HCT116 (cell line): ENCODE measurements around the gene KRTAP1-3. TPM values are rescaled to one million over a fixed set of nuclear protein-coding genes. Genes with fewer than 3 reads are reported as not detected.
"Not testable (repeated sequence)": the region's sequence is repeated elsewhere in the genome, so short reads cannot be mapped to it uniquely, and the experiment has no call there.

ENCODE experiments used
- ATAC-seq: fragments of 200-7000 bp; cut with Tn5 transposase; 2 replicates; pipeline ENCODE4 v1.9.1; 2020; ENCODE audit warnings: mild to moderate bottlenecking, moderate library complexity
- Bru-seq: library from RNA; stranded (reverse); fragments of 400-500 nt; gene quantifications from one replicate; lab custom pipeline; 2021; lab: Mats Ljungman, UMichigan
- BruChase-seq, 2 experiments: library from RNA; stranded (reverse); fragments of 400-500 nt; gene quantifications; one replicate each; lab custom pipeline; 2021; lab: Mats Ljungman, UMichigan
- BruUV-seq: library from RNA; stranded (reverse); fragments of 400-500 nt; replicated peaks from 2 replicates; lab custom pipeline; 2021; lab: Mats Ljungman, UMichigan
- CTCF ChIA-PET: fragments of 300-600 bp; sonication (Branson Sonifier 250); formaldehyde crosslinking; loops from one replicate; lab custom pipeline; 2021; ENCODE audit warnings: antibody characterized with exemption; lab: Charles Lee
- POLR2A ChIA-PET: fragments of 300-600, 350-600 bp; sonication (Branson Sonifier 250); formaldehyde crosslinking; loops from one replicate; lab custom pipeline; 2021; ENCODE audit warnings: antibody characterized with exemption; lab: Charles Lee
- RAD21 ChIA-PET, 2 experiments: fragments of 300-600 bp; sonication (Branson Sonifier 250); formaldehyde crosslinking; loops; one replicate each; lab custom pipeline; 2023; ENCODE audit warnings: low total read pairs in 2 of 2; ENCODE audit not compliant: uncharacterized antibody in 2 of 2, unreplicated experiment in 2 of 2, low non-redundant PET in 1 of 2; lab: Charles Lee
- DNase-seq: peaks from one replicate; pipeline ENCODE4 v3.0.0-alpha.2; 2010; ENCODE audit warnings: low read depth, low spot score
- H2AFZ ChIP-seq: fragments of 200-600 bp; shearing (Covaris generic), sonication (generic); 2 replicates; pipeline ENCODE4 v1.6.1; 2017; ENCODE audit warnings: low read depth, mixed run types, mixed read lengths, antibody characterized with exemption, low read length; ENCODE audit not compliant: poor library complexity, severe bottlenecking
- H3K27ac ChIP-seq: 2 replicates; pipeline ENCODE4 v1.5.1; 2012; ENCODE audit warnings: low read depth, low read length
- H3K27me3 ChIP-seq: fragments of 200-600 bp; sonication (generic); 2 replicates; pipeline ENCODE4 v1.6.1; 2016; ENCODE audit warnings: mixed run types, low read length, mixed read lengths; ENCODE audit not compliant: insufficient read depth
- H3K36me3 ChIP-seq, 2 experiments: fragments of 200-500 bp in 1 of 2; fragments of 200-600 bp in 1 of 2; sonication (Bioruptor generic) in 1 of 2; sonication (generic) in 1 of 2; 2 replicates each; pipeline versions ENCODE4 v1.5.1 to v1.6.1; 2014 to 2016; ENCODE audit warnings: low read length in 2 of 2, inconsistent platforms in 1 of 2, mixed read lengths in 1 of 2, mixed run types in 1 of 2; ENCODE audit not compliant: insufficient read depth in 2 of 2, control insufficient read depth in 1 of 2
- H3K4me1 ChIP-seq, 2 experiments: fragments of 200-600 bp in 1 of 2; sonication (generic) in 1 of 2; 2 replicates each; pipeline versions ENCODE4 v1.5.1 to v1.6.1; 2012 to 2017; ENCODE audit warnings: low read length in 2 of 2, inconsistent platforms in 1 of 2, mild to moderate bottlenecking in 1 of 2, mixed read lengths in 1 of 2, mixed run types in 1 of 2, moderate library complexity in 1 of 2; ENCODE audit not compliant: insufficient read depth in 2 of 2, control insufficient read depth in 1 of 2
- H3K4me2 ChIP-seq: fragments of 200-600 bp; sonication (generic); 2 replicates; pipeline ENCODE4 v1.6.1; 2017; ENCODE audit warnings: mixed run types, low read length, mixed read lengths
- H3K4me3 ChIP-seq, 2 experiments: fragments of 200-600 bp in 1 of 2; sonication (generic) in 1 of 2; replicated peaks in 1 of 2; 2 replicates each; pipeline ENCODE4 v1.5.1; 2011 to 2016; ENCODE audit warnings: low read length in 2 of 2, control low read depth in 1 of 2, low read depth in 1 of 2, mild to moderate bottlenecking in 1 of 2, mixed read lengths in 1 of 2, mixed run types in 1 of 2
- H3K79me2 ChIP-seq: fragments of 200-600 bp; sonication (generic); 2 replicates; pipeline ENCODE4 v1.6.1; 2017; ENCODE audit warnings: mild to moderate bottlenecking, mixed run types, low read length, moderate library complexity, mixed read lengths; ENCODE audit not compliant: insufficient read depth
- H3K9ac ChIP-seq: fragments of 200-600 bp; sonication (generic); 2 replicates; pipeline ENCODE4 v1.6.1; 2016; ENCODE audit warnings: low read length, mixed read lengths
- H3K9me2 ChIP-seq: fragments of 200-600 bp; sonication (generic), shearing (Covaris generic); 2 replicates; pipeline ENCODE4 v1.6.1; 2017; ENCODE audit warnings: mixed run types, mild to moderate bottlenecking, moderate library complexity; ENCODE audit not compliant: insufficient read depth
- H3K9me3 ChIP-seq, 2 experiments: fragments of 200-500 bp in 1 of 2; fragments of 200-600 bp in 1 of 2; sonication (Bioruptor generic) in 1 of 2; sonication (generic) in 1 of 2; 2 replicates each; pipeline ENCODE4 v1.6.1; 2014 to 2017; ENCODE audit warnings: low read length in 2 of 2, mixed read lengths in 2 of 2, inconsistent platforms in 1 of 2, low read depth in 1 of 2, mild to moderate bottlenecking in 1 of 2, mixed run types in 1 of 2, moderate library complexity in 1 of 2; ENCODE audit not compliant: control insufficient read depth in 1 of 2, insufficient read depth in 1 of 2
- H4K20me1 ChIP-seq: fragments of 200-600 bp; sonication (generic), shearing (Covaris generic); 2 replicates; pipeline ENCODE4 v1.6.1; 2017; ENCODE audit warnings: mixed run types, mild to moderate bottlenecking, moderate library complexity; ENCODE audit not compliant: insufficient read depth
- CBX3 ChIP-seq: IDR thresholded peaks from 2 replicates; pipeline ENCODE4 v1.6.1; 2012; ENCODE audit warnings: low read depth
- POLR2AphosphoS5 ChIP-seq: IDR thresholded peaks from 2 replicates; pipeline ENCODE4 v1.6.1; 2011; ENCODE audit warnings: mild to moderate bottlenecking, low read depth, low read length, moderate library complexity
- intact Hi-C: fragments of 100-400 bp; cut with micrococcal nuclease; formaldehyde crosslinking; loops from 2 replicates; pipeline ENCODE4 v1.10.0; 2022
- long read RNA-seq: library from polyadenylated mRNA; unstranded; transcript quantifications from one replicate; pipeline ENCODE4 v2.0.0, GENCODE V29; 2021; ENCODE audit not compliant: unreplicated experiment
- polyA plus RNA-seq: library from polyadenylated mRNA; unstranded; fragments of >200 nt; gene quantifications from 2 replicates; pipeline ENCODE4 v1.2.1, GENCODE V29; 2012; ENCODE audit warnings: missing spikeins
- total RNA-seq: library from RNA; stranded (reverse); gene quantifications from one replicate; pipeline ENCODE4 v1.2.1, GENCODE V29; 2021; ENCODE audit not compliant: unreplicated experiment

Gene KRTAP1-3, protein sequence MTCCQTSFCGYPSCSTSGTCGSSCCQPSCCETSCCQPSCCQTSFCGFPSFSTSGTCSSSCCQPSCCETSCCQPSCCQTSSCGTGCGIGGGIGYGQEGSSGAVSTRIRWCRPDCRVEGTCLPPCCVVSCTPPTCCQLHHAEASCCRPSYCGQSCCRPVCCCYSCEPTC
- not detected for total RNA-seq
- polyA plus RNA-seq = not detected in 2 replicates
- not detected for Bru-seq, nascent RNA
- BruChase-seq, experiment 1, labeled RNA remaining after a 6-hour chase = not detected
- not detected for BruChase-seq, experiment 2, labeled RNA remaining after a 2-hour chase
- long read RNA-seq = 0 reads

DNA sequence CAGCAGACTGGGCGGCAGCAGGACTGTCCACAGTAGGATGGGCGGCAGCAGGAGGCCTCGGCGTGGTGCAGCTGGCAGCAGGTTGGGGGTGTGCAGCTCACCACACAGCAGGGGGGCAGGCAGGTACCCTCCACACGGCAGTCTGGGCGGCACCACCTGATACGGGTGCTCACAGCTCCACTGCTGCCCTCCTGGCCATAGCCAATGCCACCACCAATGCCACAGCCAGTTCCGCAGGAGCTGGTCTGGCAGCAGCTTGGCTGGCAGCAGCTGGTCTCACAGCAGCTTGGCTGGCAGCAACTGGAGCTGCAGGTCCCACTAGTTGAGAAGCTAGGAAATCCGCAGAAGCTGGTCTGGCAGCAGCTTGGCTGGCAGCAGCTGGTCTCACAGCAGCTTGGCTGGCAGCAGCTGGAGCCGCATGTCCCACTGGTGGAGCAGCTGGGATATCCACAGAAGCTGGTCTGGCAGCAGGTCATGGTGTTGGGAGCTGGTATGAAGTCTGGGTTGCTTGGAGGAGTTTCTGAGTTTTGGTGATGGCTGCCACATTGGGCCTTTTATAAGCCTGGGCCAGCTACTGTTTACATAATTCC, at the start of gene KRTAP1-3:
Gene KRTAP1-3, minus strand, starts transcription at position 529 of the 590 bp plus-strand sequence. Its CDS starts 53 bp downstream, at position 476.
- BruUV-seq, DNase-seq, H3K36me3 ChIP-seq, H3K27me3 ChIP-seq, H3K4me3 ChIP-seq, H3K9ac ChIP-seq, RAD21 ChIA-PET, POLR2A ChIA-PET, H3K27ac ChIP-seq, H2AFZ ChIP-seq, H3K79me2 ChIP-seq, intact Hi-C loops, ATAC-seq, H3K9me3 ChIP-seq, H4K20me1 ChIP-seq, H3K4me2 ChIP-seq, H3K9me2 ChIP-seq, CTCF ChIA-PET: not testable (repeated sequence)
- H3K4me1 ChIP-seq = peaks cover 7 to 10% of the 10 kb centered on the region in 2 experiments; a peak in 2 of 4 replicates

DNA sequence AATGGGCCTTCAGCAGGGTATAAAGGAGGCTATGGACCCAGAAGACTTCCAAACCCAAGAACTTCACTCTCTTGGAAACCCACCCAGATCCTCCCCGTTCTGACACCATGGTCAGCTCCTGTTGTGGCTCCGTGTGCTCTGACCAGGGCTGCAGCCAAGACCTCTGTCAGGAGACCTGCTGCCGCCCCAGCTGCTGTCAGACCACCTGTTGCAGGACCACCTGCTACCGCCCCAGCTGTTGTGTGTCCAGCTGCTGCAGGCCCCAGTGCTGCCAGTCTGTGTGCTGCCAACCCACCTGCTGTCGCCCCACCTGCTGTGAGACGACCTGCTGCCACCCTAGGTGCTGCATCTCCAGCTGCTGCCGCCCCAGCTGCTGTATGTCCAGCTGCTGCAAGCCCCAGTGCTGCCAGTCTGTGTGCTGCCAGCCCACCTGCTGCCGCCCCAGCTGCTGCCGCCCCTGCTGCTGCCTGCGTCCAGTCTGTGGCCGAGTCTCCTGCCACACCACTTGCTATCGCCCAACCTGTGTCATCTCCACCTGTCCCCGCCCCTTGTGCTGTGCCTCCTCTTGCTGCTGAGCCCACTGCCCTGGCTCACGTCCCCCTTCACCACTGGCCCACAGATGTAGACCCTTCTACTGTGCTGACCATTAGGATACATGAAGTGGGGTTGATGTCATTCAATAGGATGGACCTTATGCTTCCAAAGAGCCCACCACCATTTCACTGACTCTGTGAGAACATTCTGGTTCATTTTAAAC, 49.6 kb upstream of the KRTAP1-3 start, which contains the start of gene KRTAP4-7:
Gene KRTAP4-7, plus strand, starts transcription at position 51 of the 757 bp plus-strand sequence. Its CDS starts 57 bp downstream, at position 108.
- Histone ChIP-seq H3K4me3 (peak within 1 kb of the TSS; percentile 40 to 56), H3K4me2 (peak within 1 kb of the TSS; percentile 62), H3K79me2 (peaks cover 42% of the 10 kb centered on the region), H3K36me3 (peaks cover 0 to 22% of the 10 kb centered on the region in 2 experiments; a peak in 2 of 4 replicates), H3K27ac (peak within 1 kb of the TSS; percentile 76), H3K4me1 (peaks cover 20 to 47% of the 10 kb centered on the region in 2 experiments), H3K9ac (peak within 1 kb of the TSS; percentile 49)
- RAD21 ChIA-PET, CTCF ChIA-PET, H2AFZ ChIP-seq, H3K27me3 ChIP-seq, H4K20me1 ChIP-seq, intact Hi-C loops, DNase-seq, BruUV-seq, H3K9me3 ChIP-seq, H3K9me2 ChIP-seq: not testable (repeated sequence)
- POLR2A ChIA-PET = interaction anchor here (1.6 kb wide), 1 partner anchor 56 kb away, joined by 5 read pairs; the partner anchor contains the start of gene KRTAP4-6
- ATAC-seq = peak; percentile 56
- TF ChIP-seq POLR2AphosphoS5 (peak; percentile 14; the same call in 1 of the 2 replicates), CBX3 (peak; percentile 48; the same call in 1 of the 2 replicates)
